Sigmoid colon (tissue), 7 donors: ENCODE measurements around the gene LEKR1. TPM values are rescaled to one million over a fixed set of nuclear protein-coding genes. Genes with fewer than 3 reads are reported as not detected.

Source experiments
- DNase-seq: peaks from one replicate; pipeline ENCODE4 v3.0.0-alpha.2; 2019
- H3K27ac ChIP-seq, 4 donors: fragments of 200-600 bp; sonication (generic); one replicate each; pipeline ENCODE4 v1.5.1; 2016 to 2019; ENCODE audit warnings: mild to moderate bottlenecking in 1 of 4
- H3K27me3 ChIP-seq, 3 donors: fragments of 200-600 bp; sonication (generic); one replicate each; pipeline ENCODE4 v1.5.1; 2019; ENCODE audit warnings: mild to moderate bottlenecking in 1 of 3
- H3K36me3 ChIP-seq, 4 donors: fragments of 200-600 bp; sonication (generic); one replicate each; pipeline ENCODE4 v1.5.1; 2016 to 2019
- H3K4me1 ChIP-seq, 4 donors: fragments of 200-600 bp; sonication (generic); one replicate each; pipeline ENCODE4 v1.5.1; 2017 to 2019
- H3K4me3 ChIP-seq, 4 donors: fragments of 200-600 bp; sonication (generic); one replicate each; pipeline ENCODE4 v1.5.1; 2017 to 2019; ENCODE audit warnings: mild to moderate bottlenecking in 2 of 4, moderate library complexity in 1 of 4
- H3K9me3 ChIP-seq, 4 donors: fragments of 200-600 bp in 3 of 4; sonication (generic) in 3 of 4; one replicate each; pipeline versions ENCODE4 v1.5.1 to v1.6.1; 2013 to 2019
- CTCF ChIP-seq, 4 experiments: fragments of 450-650 bp in 3 of 4; fragments of 200-600 bp in 1 of 4; IDR thresholded peaks; one replicate each; pipeline ENCODE4 v1.5.1; 2016 to 2019; ENCODE audit warnings: antibody characterized with exemption in 4 of 4, mild to moderate bottlenecking in 3 of 4, moderate library complexity in 2 of 4
- EP300 ChIP-seq, 4 donors: sonication (generic); formaldehyde crosslinking; IDR thresholded peaks; one replicate each; pipeline ENCODE4 v1.6.1; 2017; ENCODE audit warnings: antibody characterized with exemption in 4 of 4
- POLR2A ChIP-seq, 2 donors: fragments of 450-650 bp; IDR thresholded peaks; one replicate each; pipeline ENCODE4 v1.6.1; 2016; ENCODE audit warnings: antibody characterized with exemption in 2 of 2, mild to moderate bottlenecking in 2 of 2, moderate library complexity in 2 of 2
- POLR2AphosphoS5 ChIP-seq, 4 donors: sonication (generic); formaldehyde crosslinking; IDR thresholded peaks; one replicate each; pipeline ENCODE4 v1.6.1; 2017; ENCODE audit warnings: antibody characterized with exemption in 4 of 4
- WGBS, 2 donors: extraction: QIAGEN DNeasy Blood & Tissue Kit; methylation state at CpG; one replicate each; pipeline ENCODE4 v1.1.7; 2013; 5-methylcytosine and 5-hydroxymethylcytosine counted together
- intact Hi-C: fragments of 100-400 bp; cut with DNase I; formaldehyde crosslinking; loops from one replicate; pipeline ENCODE4 v1.15.1; 2023
- polyA plus RNA-seq, 3 donors: library from polyadenylated mRNA; stranded (reverse); fragments of 200-250 nt; gene quantifications; one replicate each; pipeline ENCODE4 v1.2.3, GENCODE V29; 2013
- total RNA-seq, 4 donors: library from RNA; depleted of rRNA; stranded (reverse); fragments of >200 nt; gene quantifications; one replicate each; pipeline ENCODE4 v1.1.0, GENCODE V29; 2016
- donor health status: healthy with polysubstance abuse.
- donor health status: Bipolar disorder and iron deficiency.
- donor health status: healthy.

LEKR1 gene
- total and polyA plus RNA-seq, 7 donors = 0.36 to 1.7 (median 0.70) TPM; not detected in 1

GRCh38 chr3:157045238-157045850 is 219.2 kb downstream of the LEKR1 start:
- Histone ChIP-seq H3K27me3 (no peaks in the 10 kb centered on the region), H3K4me3 (peak overlapping the region in 3 of 4 donors; percentile 21 to 36 (median 35)), H3K9me3 (no peaks in the 10 kb centered on the region), H3K27ac (peak overlapping the region; percentile 55 to 82 (median 74)), H3K4me1 (peaks cover 0 to 29% (median 16%) of the 10 kb centered on the region in 4 donors), H3K36me3 (no peaks in the 10 kb centered on the region)
- TF ChIP-seq EP300 (IDR thresholded peaks at IDR 0.05) (peak in 1 of 4 donors; percentile 48), CTCF (IDR thresholded peaks at IDR 0.05) (no peak), POLR2AphosphoS5 (IDR thresholded peaks at IDR 0.05) (peak; percentile 11 to 81 (median 70)), POLR2A (IDR thresholded peaks at IDR 0.05) (no peak)
- peak; percentile 72 for DNase-seq
- 82 to 87% methylated on average over 12 of the region's 12 CpGs for WGBS, 2 donors
- intact Hi-C loops = loop anchor here (2.0 kb wide), 1 partner anchor 35 kb away; no protein-coding TSS in a partner anchor

- TF ChIP-seq POLR2AphosphoS5 (IDR thresholded peaks at IDR 0.05) (no peak), EP300 (IDR thresholded peaks at IDR 0.05) (no peak), CTCF (IDR thresholded peaks at IDR 0.05) (no peak)
- Histone ChIP-seq H3K4me3 (no peak overlapping the region), H3K27me3 (no peaks in the 10 kb centered on the region), H3K9me3 (no peaks in the 10 kb centered on the region), H3K36me3 (no peaks in the 10 kb centered on the region), H3K27ac (peak overlapping the region in 2 of 4 donors; percentile 81 to 82), H3K4me1 (peaks cover 0 to 29% (median 16%) of the 10 kb centered on the region in 4 donors)
- intact Hi-C loops = no loop called here
- 85 to 91% methylated on average over 1 of the region's 1 CpG for WGBS, 2 donors
- DNase-seq = no peak
Measured at GRCh38 chr3:157046520-157046919, 220.4 kb downstream of the LEKR1 start.

- H3K4me3 ChIP-seq = no peak overlapping the region
- H3K9me3 ChIP-seq = no peaks in the 10 kb centered on the region
- intact Hi-C loops = no loop called here
- no peak overlapping the region for H3K27ac ChIP-seq
- no peaks in the 10 kb centered on the region for H3K27me3 ChIP-seq
- no peak for DNase-seq
- H3K36me3 ChIP-seq = no peaks in the 10 kb centered on the region
- TF ChIP-seq POLR2AphosphoS5 (IDR thresholded peaks at IDR 0.05) (no peak), CTCF (IDR thresholded peaks at IDR 0.05) (no peak), EP300 (IDR thresholded peaks at IDR 0.05) (no peak), POLR2A (IDR thresholded peaks at IDR 0.05) (no peak)
- peaks cover 0 to under 1% (median 0%) of the 10 kb centered on the region in 4 donors for H3K4me1 ChIP-seq
- WGBS, 2 donors = 82 to 86% methylated on average over 3 of the region's 3 CpGs
Measured at GRCh38 chr3:157051055-157051454, 224.9 kb downstream of the LEKR1 start.

- no peak overlapping the region for H3K27ac ChIP-seq
- DNase-seq = no peak
- H3K9me3 ChIP-seq = no peaks in the 10 kb centered on the region
- no peaks in the 10 kb centered on the region for H3K4me1 ChIP-seq
- no peak overlapping the region for H3K4me3 ChIP-seq
- TF ChIP-seq CTCF (IDR thresholded peaks at IDR 0.05) (no peak), POLR2A (IDR thresholded peaks at IDR 0.05) (no peak), POLR2AphosphoS5 (IDR thresholded peaks at IDR 0.05) (no peak), EP300 (IDR thresholded peaks at IDR 0.05) (no peak)
- intact Hi-C loops = no loop called here
- H3K27me3 ChIP-seq = no peaks in the 10 kb centered on the region
- H3K36me3 ChIP-seq = no peaks in the 10 kb centered on the region
Measured at GRCh38 chr3:157051591-157051990, 225.4 kb downstream of the LEKR1 start.

GRCh38 chr3:157056035-157056434 is 229.9 kb downstream of the LEKR1 start:
- peaks cover 0 to 10% (median 0%) of the 10 kb centered on the region in 4 donors for H3K4me1 ChIP-seq
- no peak overlapping the region for H3K4me3 ChIP-seq
- no peak overlapping the region for H3K27ac ChIP-seq
- TF ChIP-seq POLR2A (IDR thresholded peaks at IDR 0.05) (no peak), EP300 (IDR thresholded peaks at IDR 0.05) (no peak), POLR2AphosphoS5 (IDR thresholded peaks at IDR 0.05) (no peak), CTCF (IDR thresholded peaks at IDR 0.05) (no peak)
- 89 to 97% methylated on average over 1 of the region's 1 CpG for WGBS, 2 donors
- no peaks in the 10 kb centered on the region for H3K9me3 ChIP-seq
- intact Hi-C loops = no loop called here
- no peak for DNase-seq
- H3K36me3 ChIP-seq = no peaks in the 10 kb centered on the region
- no peaks in the 10 kb centered on the region for H3K27me3 ChIP-seq
